Esophagus muscularis mucosa (tissue), 4 donors: ENCODE data around the gene NBPF4. TPM values are rescaled to one million over a fixed set of nuclear protein-coding genes. Genes with fewer than 3 reads are reported as not detected.
"Not testable (repeated sequence)": the region's sequence is repeated elsewhere in the genome, so short reads cannot be mapped to it uniquely, and the experiment has no call there.

ENCODE experiments used
- DNase-seq: peaks from one replicate; pipeline ENCODE4 v3.0.0-alpha.2; 2017; ENCODE audit errors: extremely low spot score
- H3K27ac ChIP-seq, 4 donors: fragments of 200-600 bp; sonication (generic); replicated peaks in 1 of 4; 1 replicate in 3 of 4; 2 replicates in 1 of 4; pipeline ENCODE4 v1.5.1; 2016 to 2019; ENCODE audit warnings: mild to moderate bottlenecking in 1 of 4
- H3K27me3 ChIP-seq, 4 donors: fragments of 200-600 bp; sonication (generic); one replicate each; pipeline versions ENCODE4 v1.5.1 to v1.6.0; 2016 to 2019
- H3K36me3 ChIP-seq, 4 donors: fragments of 200-600 bp; sonication (generic); one replicate each; pipeline ENCODE4 v1.5.1; 2016 to 2019
- H3K4me1 ChIP-seq, 4 donors: fragments of 200-600 bp; sonication (generic); one replicate each; pipeline ENCODE4 v1.5.1; 2016 to 2019
- H3K4me3 ChIP-seq, 4 donors: fragments of 200-600 bp; sonication (generic); 1 replicate in 2 of 4; 2 replicates in 2 of 4; pipeline ENCODE4 v1.5.1; 2016 to 2019; ENCODE audit warnings: mild to moderate bottlenecking in 4 of 4, moderate library complexity in 1 of 4
- H3K9me3 ChIP-seq, 4 donors: fragments of 200-600 bp; sonication (generic); 1 replicate in 3 of 4; 2 replicates in 1 of 4; pipeline ENCODE4 v1.5.1; 2016 to 2019
- WGBS: methylation state at CpG from one replicate; pipeline ENCODE4 v1.1.5; 2018; 5-methylcytosine and 5-hydroxymethylcytosine counted together
- intact Hi-C: fragments of 100-400 bp; cut with DNase I; formaldehyde crosslinking; loops from one replicate; pipeline ENCODE4 v1.15.1; 2023
- total RNA-seq, 4 donors: library from RNA; depleted of rRNA; stranded (reverse); fragments of >200 nt; gene quantifications; one replicate each; pipeline versions ENCODE4 v1.1.0 to v1.2.1, GENCODE V29; 2016

Gene NBPF4, protein sequence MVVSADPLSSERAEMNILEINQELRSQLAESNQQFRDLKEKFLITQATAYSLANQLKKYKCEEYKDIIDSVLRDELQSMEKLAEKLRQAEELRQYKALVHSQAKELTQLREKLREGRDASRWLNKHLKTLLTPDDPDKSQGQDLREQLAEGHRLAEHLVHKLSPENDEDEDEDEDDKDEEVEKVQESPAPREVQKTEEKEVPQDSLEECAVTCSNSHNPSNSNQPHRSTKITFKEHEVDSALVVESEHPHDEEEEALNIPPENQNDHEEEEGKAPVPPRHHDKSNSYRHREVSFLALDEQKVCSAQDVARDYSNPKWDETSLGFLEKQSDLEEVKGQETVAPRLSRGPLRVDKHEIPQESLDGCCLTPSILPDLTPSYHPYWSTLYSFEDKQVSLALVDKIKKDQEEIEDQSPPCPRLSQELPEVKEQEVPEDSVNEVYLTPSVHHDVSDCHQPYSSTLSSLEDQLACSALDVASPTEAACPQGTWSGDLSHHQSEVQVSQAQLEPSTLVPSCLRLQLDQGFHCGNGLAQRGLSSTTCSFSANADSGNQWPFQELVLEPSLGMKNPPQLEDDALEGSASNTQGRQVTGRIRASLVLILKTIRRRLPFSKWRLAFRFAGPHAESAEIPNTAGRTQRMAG
- not detected for total RNA-seq

DNA sequence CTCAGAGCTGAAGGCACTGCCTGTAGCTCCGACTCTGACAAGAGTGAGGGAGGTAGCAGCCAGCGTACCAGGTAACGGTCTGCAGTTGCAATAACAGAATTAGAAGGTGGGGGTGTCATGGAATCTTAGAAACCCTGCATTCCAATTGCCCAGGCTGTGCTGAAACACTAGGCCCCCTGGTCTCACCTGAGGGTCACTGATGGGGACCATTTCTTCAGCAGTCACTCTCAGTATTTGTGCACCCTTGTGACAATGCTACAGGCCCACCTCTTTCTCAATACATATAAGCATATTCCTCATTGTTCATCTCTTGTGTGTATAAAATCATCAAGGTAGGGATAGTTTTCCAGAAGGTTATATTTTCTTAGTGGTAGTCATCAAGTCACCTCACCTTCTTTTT is at the start of gene NBPF4:
TSS of gene NBPF4 (minus strand) at position 101 of the 400 bp plus-strand sequence. CDS start 315 bp downstream, outside the sequence.
- DNase-seq, H3K36me3 ChIP-seq, H3K27ac ChIP-seq, intact Hi-C loops, H3K9me3 ChIP-seq, H3K27me3 ChIP-seq, H3K4me1 ChIP-seq, H3K4me3 ChIP-seq: not testable (repeated sequence)
- no CpG with 5 or more reads among the region's 3 CpGs for WGBS

DNA sequence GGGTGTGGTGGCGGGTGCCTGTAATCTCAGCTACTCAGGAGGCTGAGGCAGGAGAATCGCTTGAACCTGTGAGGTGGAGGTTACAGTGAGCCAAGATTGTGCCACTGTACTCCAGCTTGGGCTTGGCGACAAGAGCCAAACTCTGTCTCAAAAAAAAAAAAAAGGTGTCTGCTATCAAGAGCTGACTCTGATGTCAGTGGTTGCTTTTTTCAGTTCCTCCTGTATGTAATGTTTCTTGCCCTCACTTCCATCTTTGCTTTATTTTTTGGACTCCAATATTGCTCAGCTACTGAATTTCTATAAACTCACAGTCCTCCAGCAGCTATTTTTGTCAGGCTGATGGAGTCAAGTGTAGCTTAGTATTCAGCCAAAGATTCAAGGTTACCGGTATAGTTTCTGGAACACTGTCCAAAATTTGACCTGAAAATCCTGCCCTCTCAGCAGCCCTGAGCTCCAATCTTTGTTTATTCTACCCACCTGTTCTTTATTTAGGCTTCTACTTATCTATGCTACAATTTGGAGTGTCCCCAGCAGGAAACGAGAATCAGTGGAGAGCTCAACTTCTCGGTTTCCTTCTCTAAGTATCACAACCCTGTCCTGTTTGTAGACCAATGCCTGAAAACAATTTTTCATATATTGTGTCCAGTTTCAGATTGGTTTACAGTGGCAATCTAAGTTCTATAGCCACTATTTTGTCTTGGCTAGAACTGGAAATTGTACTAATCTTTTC is 38.8 kb upstream of the NBPF4 start:
- WGBS: no CpG with 5 or more reads among the region's 6 CpGs
- H3K36me3 ChIP-seq, intact Hi-C loops, H3K27ac ChIP-seq, H3K4me3 ChIP-seq, H3K27me3 ChIP-seq, H3K4me1 ChIP-seq, DNase-seq, H3K9me3 ChIP-seq: not testable (repeated sequence)

DNA sequence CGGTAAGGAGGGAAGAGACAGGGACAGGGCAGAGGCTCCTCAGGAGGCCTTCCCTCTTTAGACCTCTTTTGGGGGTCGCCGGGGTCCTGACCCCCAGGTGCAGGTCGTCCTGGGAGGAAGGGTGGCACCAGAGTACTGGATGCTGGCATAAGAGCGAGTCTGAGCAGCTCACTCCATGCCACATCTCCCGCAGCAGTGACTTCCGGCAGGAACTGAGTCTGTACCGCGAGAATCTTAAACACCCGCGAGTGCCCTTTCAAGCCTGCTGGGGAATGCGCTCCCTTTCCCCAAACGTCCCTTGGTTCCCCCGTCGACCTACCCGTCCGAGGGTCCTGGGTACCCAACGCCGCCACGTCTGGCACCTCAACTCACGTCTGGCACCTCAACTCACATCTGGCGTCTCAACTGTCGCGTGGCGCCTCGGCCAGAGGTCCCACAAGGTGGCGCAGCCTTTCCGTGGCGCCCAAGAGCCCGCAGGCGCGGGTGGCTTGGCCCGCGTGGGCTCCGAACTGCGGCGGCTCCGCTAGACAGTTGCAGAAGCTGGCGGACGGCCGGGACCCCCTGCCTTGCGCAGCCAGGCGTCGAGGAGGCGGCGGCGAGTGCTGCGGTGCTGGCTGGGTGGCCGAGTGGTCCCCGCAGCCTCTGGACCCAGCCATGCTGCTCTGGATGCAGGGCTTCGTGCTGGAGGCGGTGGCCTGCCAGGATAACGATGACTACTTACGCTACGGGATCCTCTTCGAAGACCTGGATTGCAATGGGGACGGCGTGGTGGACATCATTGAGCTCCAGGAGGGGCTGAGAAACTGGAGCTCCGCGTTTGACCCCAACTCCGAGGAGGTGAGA is 28.8 kb upstream of the NBPF4 start:
- H3K27ac ChIP-seq, H3K27me3 ChIP-seq, H3K4me3 ChIP-seq, H3K9me3 ChIP-seq, H3K36me3 ChIP-seq, intact Hi-C loops, H3K4me1 ChIP-seq, DNase-seq: not testable (repeated sequence)
- no CpG with 5 or more reads among the region's 61 CpGs for WGBS

DNA sequence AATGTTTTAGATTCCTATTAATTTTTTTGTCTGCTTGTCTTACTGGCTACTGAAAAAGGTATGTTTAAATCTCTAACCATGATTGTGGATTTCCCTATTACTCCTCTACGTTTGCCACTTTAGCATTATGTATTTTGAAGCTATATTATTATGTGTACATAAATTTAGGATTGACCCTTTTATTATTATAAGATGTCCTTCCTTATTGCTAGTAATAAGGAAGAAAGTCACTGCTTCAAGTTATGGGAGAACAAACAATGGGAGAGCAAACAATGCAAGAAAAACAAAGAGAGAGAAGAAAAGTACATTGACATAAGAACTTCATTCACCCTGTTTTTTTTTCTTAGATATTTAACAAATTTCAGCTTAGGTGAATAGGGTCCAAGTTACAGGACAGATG is 23.2 kb upstream of the NBPF4 start:
- H3K36me3 ChIP-seq, H3K4me1 ChIP-seq, H3K27me3 ChIP-seq, DNase-seq, H3K4me3 ChIP-seq, intact Hi-C loops, H3K9me3 ChIP-seq, H3K27ac ChIP-seq: not testable (repeated sequence)
- 60% methylated on average over 1 of the region's 1 CpG for WGBS

DNA sequence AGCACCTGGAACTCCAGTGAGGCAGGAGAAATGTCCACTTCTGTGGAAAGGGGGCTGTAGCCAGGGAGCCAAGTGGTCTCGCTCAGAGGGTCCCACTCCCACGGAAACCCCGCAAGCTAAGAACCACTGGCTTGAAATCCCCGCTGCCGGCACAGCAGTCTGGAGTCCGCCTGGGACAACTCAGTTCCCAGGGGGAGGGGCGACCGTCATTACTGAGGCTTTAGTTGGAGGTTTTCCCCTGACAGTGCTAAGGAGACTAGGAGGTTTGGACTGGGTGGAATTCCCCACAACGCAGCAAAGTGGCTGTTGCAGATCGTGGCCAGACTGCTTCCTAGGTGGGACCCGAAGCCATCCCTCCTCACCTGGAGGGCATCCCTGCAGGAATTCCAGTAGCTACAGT is 18.1 kb upstream of the NBPF4 start:
- intact Hi-C loops, DNase-seq, H3K4me1 ChIP-seq, H3K27ac ChIP-seq, H3K36me3 ChIP-seq, H3K9me3 ChIP-seq, H3K4me3 ChIP-seq, H3K27me3 ChIP-seq: not testable (repeated sequence)
- WGBS: no CpG with 5 or more reads among the region's 11 CpGs

DNA sequence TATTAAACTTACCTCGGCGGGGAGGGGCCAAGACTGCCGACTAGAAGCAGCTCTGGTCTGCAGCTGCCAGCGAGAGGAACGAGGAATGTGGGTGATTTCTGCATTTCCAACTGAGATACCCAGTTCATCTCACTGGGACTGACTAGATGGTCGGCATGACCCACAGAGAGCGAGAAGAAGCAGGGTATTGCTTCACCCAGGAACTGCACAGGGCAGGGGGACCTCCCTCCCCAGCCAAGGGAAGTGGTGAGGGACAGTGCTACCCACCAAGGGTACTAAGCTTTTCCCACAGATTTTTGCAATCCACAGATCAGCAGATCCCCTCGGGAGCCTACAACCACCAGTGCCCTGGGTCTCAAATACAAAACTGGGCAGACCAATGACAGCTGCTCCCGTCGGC is 17.6 kb upstream of the NBPF4 start:
- intact Hi-C loops, H3K4me3 ChIP-seq, H3K4me1 ChIP-seq, H3K36me3 ChIP-seq, H3K27me3 ChIP-seq, H3K9me3 ChIP-seq, DNase-seq, H3K27ac ChIP-seq: not testable (repeated sequence)
- WGBS: no CpG with 5 or more reads among the region's 10 CpGs

DNA sequence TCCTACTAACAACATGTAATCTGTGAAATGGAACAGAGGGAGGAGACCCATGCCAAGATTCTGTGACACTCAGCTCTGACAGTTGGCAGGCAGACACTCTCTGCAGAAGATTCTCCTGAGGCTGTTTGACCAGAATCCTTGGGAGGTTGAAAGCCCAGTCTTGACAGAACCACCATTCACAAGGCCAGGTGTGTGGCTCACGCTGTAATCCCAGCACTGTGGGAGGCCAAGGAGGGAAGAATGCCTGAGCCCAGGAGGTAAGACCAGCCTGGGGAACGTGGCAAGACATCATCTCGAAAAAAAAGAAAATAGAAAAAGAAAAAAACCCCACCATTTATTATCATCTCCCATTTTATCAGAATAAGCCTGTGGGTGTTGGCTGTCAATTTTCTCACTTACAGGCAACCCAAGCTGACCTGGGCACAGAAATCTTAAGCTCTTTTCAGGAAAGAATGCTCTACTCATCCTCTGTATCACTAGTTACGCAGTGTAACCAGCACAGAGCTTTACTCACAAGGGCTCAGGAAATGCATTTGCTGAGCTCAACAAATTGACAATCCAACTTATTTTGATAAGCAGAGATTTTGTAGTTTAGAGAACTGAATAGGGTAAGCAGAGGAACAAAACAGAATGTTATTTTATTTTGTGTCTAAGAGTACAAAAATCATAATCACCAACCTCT is 16.8 kb upstream of the NBPF4 start:
- intact Hi-C loops, H3K9me3 ChIP-seq, H3K4me1 ChIP-seq, H3K4me3 ChIP-seq, H3K36me3 ChIP-seq, H3K27me3 ChIP-seq, DNase-seq, H3K27ac ChIP-seq: not testable (repeated sequence)
- no CpG with 5 or more reads among the region's 4 CpGs for WGBS

DNA sequence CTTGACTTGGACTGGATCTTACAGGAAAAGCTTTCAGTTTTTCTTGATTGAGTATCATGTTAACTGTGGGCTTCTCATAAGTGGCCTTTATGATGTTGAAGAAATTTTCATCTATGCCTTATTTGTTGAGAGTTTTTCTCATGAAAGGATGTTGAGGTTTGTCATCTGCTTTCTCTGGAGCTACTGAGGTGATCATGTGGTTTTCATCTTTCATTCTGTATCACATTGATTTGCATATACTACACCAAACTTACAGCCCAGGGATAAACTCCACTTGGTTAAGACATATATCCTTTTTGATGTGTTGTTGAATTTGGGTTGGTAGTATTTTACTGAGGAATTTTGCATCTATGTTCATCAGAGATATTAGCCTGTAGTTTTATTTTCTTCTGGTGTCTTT is 11.6 kb upstream of the NBPF4 start:
- H3K36me3 ChIP-seq, DNase-seq, H3K27ac ChIP-seq, H3K4me3 ChIP-seq, H3K4me1 ChIP-seq, intact Hi-C loops, H3K27me3 ChIP-seq, H3K9me3 ChIP-seq: not testable (repeated sequence)

DNA sequence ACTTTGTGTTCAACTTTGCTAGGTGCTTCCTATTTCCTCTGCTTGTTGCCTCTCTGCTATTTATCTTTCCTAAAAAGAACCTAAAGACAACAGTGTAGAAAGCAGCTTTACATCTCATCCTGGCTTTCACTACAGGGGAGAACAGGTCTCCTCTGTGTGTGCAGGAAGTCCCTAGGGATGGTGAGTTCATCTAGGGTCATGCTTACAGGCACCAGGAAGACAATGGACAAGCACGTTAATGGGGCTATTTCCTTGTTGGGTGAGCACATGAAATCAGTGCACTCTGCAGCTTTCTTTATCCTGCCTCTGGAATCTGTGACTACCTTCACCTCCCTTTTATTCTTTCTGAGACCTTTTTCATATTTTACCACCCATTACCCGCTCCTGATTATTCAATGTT is 4.5 kb downstream of the NBPF4 start:
- intact Hi-C loops, H3K9me3 ChIP-seq, H3K27ac ChIP-seq, H3K36me3 ChIP-seq, H3K27me3 ChIP-seq, DNase-seq, H3K4me1 ChIP-seq, H3K4me3 ChIP-seq: not testable (repeated sequence)
- no CpG with 5 or more reads among the region's 2 CpGs for WGBS

DNA sequence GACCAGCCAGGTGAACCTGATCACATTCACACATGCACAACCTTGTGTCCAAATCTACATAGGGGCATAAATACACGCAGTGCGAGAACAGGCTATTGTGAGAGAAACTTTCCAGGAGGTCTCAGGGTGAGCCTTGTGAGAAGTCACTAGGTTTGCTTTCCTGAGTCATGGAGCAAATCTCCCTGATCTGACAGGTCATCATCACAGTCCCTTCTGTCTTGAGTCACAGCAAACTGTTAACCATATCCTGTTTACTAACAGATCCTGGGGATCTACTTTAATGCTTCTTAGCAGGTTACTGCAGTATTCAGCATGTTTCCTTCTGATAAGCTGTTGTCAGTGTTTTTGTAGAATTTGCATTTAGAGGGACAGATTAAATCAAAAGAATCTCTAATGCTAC is 8.6 kb downstream of the NBPF4 start:
- no CpG with 5 or more reads among the region's 2 CpGs for WGBS
- H3K4me3 ChIP-seq, DNase-seq, H3K4me1 ChIP-seq, H3K27me3 ChIP-seq, intact Hi-C loops, H3K9me3 ChIP-seq, H3K27ac ChIP-seq, H3K36me3 ChIP-seq: not testable (repeated sequence)

DNA sequence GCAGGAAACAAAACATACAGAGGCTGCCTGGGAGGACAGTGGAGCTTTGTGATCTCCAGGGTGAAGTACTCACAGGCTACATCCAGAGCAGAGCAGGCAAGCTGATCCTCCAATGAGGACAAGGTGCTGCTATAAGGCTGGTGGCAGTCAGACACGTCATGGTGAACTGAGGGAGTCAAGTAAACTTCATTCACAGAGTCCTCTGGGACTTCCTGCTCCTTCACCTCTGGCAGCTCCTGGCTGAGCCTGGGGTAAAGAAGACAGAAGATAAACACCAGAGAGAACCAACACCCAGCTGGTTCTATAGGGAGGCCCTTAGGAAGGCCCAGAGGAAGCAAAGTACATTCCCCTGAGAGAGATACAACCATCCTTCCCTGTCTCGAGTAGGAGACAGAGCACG is 11.7 kb downstream of the NBPF4 start:
- WGBS: no CpG with 5 or more reads among the region's 3 CpGs
- H3K27ac ChIP-seq, H3K4me3 ChIP-seq, H3K36me3 ChIP-seq, H3K27me3 ChIP-seq, DNase-seq, H3K4me1 ChIP-seq, H3K9me3 ChIP-seq, intact Hi-C loops: not testable (repeated sequence)

DNA sequence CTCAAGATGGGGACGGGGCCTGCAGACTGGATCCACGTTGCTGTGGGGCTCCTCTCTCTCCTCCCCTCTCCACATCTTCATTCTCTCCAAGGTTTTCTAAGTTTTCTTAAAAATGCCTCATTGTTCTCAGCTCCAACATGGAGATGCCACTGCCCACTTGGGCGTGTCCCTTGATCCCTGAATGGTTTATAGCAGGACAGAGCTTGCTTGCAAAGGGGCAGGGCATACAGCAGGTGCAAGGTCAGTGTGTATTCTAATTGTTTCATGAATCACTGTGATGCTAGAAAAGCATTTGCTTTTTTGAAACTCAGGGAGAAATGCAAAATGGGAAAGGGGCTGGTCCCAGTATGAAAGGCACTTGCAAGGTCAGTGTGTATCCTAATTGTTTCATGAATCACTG is 13.9 kb downstream of the NBPF4 start:
- H3K27ac ChIP-seq, H3K4me3 ChIP-seq, H3K27me3 ChIP-seq, H3K9me3 ChIP-seq, DNase-seq, H3K4me1 ChIP-seq, H3K36me3 ChIP-seq, intact Hi-C loops: not testable (repeated sequence)
- WGBS: no CpG with 5 or more reads among the region's 3 CpGs
